Central memory CD8-positive, alpha-beta T cell (primary cell): ENCODE data around the gene BFAR.
A peak's percentile ranks its signal among the peaks of the same experiment; 100 is the strongest.

Experiments used
- ATAC-seq: fragments of 150-1000 bp; cut with Tn5 transposase; replicated peaks from 2 replicates; pipeline ENCODE4 v1.10.0; 2022; ENCODE audit warnings: mild to moderate bottlenecking, moderate FRiP score, moderate number of reproducible peaks; ENCODE audit not compliant: poor library complexity, severe bottlenecking; ENCODE audit errors: extremely low read depth
- DNase-seq, 2 donors: peaks; one replicate each; pipeline ENCODE4 v3.0.0; 2021; ENCODE audit warnings: low spot score in 2 of 2
- H3K27ac Mint-ChIP-seq: one replicate; pipeline ENCODE4 v1.8.0; 2022; ENCODE audit warnings: low read depth, mild to moderate bottlenecking, moderate library complexity, mixed read lengths
- H3K27me3 Mint-ChIP-seq: one replicate; pipeline ENCODE4 v1.8.0; 2022; ENCODE audit warnings: mixed read lengths
- H3K36me3 Mint-ChIP-seq: one replicate; pipeline ENCODE4 v1.8.0; 2022; ENCODE audit warnings: mild to moderate bottlenecking, moderate library complexity, mixed read lengths; ENCODE audit not compliant: insufficient read depth
- H3K4me1 Mint-ChIP-seq: one replicate; pipeline ENCODE4 v1.8.0; 2022; ENCODE audit warnings: mixed read lengths
- H3K4me3 Mint-ChIP-seq: one replicate; pipeline ENCODE4 v1.8.0; 2022; ENCODE audit warnings: mild to moderate bottlenecking, moderate library complexity, mixed read lengths
- H3K9me3 Mint-ChIP-seq: one replicate; pipeline ENCODE4 v1.8.0; 2022; ENCODE audit warnings: mixed read lengths

BFAR gene

GRCh38 chr16:14632693-14633569 lies at the start of gene BFAR:
Gene BFAR (plus strand): TSS chr16:14632951. CDS start chr16:14644347, 11,396 bp downstream.
- ATAC-seq (peak; percentile 75), DNase-seq (peak; percentile 98 to 99)
- H3K36me3 Mint-ChIP-seq, result peaks cover 27% of the 10 kb centered on the region
- H3K27ac Mint-ChIP-seq, result peak within 1 kb of the TSS; percentile 90
- H3K27me3 Mint-ChIP-seq, result no peaks in the 10 kb centered on the region
- H3K4me3 Mint-ChIP-seq, result peak within 1 kb of the TSS; percentile 94
- peaks cover 6% of the 10 kb centered on the region for H3K9me3 Mint-ChIP-seq
- peaks cover 58% of the 10 kb centered on the region for H3K4me1 Mint-ChIP-seq

- Mint-ChIP-seq H3K27me3 (no peaks in the 10 kb centered on the region), H3K4me1 (no peaks in the 10 kb centered on the region), H3K36me3 (peaks cover 54% of the 10 kb centered on the region), H3K9me3 (no peaks in the 10 kb centered on the region), H3K4me3 (no peak overlapping the region), H3K27ac (no peak overlapping the region)
- ATAC-seq (no peak), DNase-seq (no peak)
Measured at GRCh38 chr16:14585287-14585686, 47.5 kb upstream of the BFAR start.

- Mint-ChIP-seq H3K36me3 (peaks cover 54% of the 10 kb centered on the region), H3K27me3 (no peaks in the 10 kb centered on the region), H3K9me3 (no peaks in the 10 kb centered on the region), H3K27ac (no peak overlapping the region), H3K4me3 (no peak overlapping the region), H3K4me1 (no peaks in the 10 kb centered on the region)
- ATAC-seq (no peak), DNase-seq (no peak)
Measured at GRCh38 chr16:14586637-14587305, 46.0 kb upstream of the BFAR start.

- H3K27me3 Mint-ChIP-seq, result no peaks in the 10 kb centered on the region
Measured at GRCh38 chr16:14600164-14600563, 32.6 kb upstream of the BFAR start.

GRCh38 chr16:14602443-14602963 lies 30.2 kb upstream of the BFAR start:
- Mint-ChIP-seq H3K27me3 (no peaks in the 10 kb centered on the region), H3K4me1 (no peaks in the 10 kb centered on the region), H3K36me3 (peaks cover 64% of the 10 kb centered on the region), H3K4me3 (no peak overlapping the region), H3K9me3 (no peaks in the 10 kb centered on the region), H3K27ac (no peak overlapping the region)
- ATAC-seq (no peak), DNase-seq (no peak)

More at GRCh38 chr16:14600164-14600563, 32.6 kb upstream of the BFAR start:
- H3K4me3 Mint-ChIP-seq, result no peak overlapping the region
- DNase-seq (no peak), ATAC-seq (no peak)
- no peak overlapping the region for H3K27ac Mint-ChIP-seq
- peaks cover 5% of the 10 kb centered on the region for H3K4me1 Mint-ChIP-seq
- H3K9me3 Mint-ChIP-seq, result no peaks in the 10 kb centered on the region
- peaks cover 56% of the 10 kb centered on the region for H3K36me3 Mint-ChIP-seq

- Mint-ChIP-seq H3K4me1 (no peaks in the 10 kb centered on the region), H3K27me3 (no peaks in the 10 kb centered on the region), H3K27ac (no peak overlapping the region), H3K4me3 (no peak overlapping the region), H3K9me3 (no peaks in the 10 kb centered on the region), H3K36me3 (peaks cover 59% of the 10 kb centered on the region)
- DNase-seq (no peak), ATAC-seq (no peak)
Measured at GRCh38 chr16:14606102-14606501, 26.6 kb upstream of the BFAR start.

- Mint-ChIP-seq H3K27ac (no peak overlapping the region), H3K27me3 (no peaks in the 10 kb centered on the region), H3K4me3 (no peak overlapping the region), H3K9me3 (no peaks in the 10 kb centered on the region), H3K36me3 (peaks cover 55% of the 10 kb centered on the region), H3K4me1 (no peaks in the 10 kb centered on the region)
- ATAC-seq (no peak), DNase-seq (no peak)
Measured at GRCh38 chr16:14608111-14608566, 24.6 kb upstream of the BFAR start.

- Mint-ChIP-seq H3K36me3 (peaks cover 53% of the 10 kb centered on the region), H3K9me3 (no peaks in the 10 kb centered on the region), H3K4me1 (no peaks in the 10 kb centered on the region), H3K27ac (no peak overlapping the region), H3K27me3 (no peaks in the 10 kb centered on the region), H3K4me3 (no peak overlapping the region)
- DNase-seq (no peak), ATAC-seq (no peak)
Measured at GRCh38 chr16:14608604-14609003, 24.1 kb upstream of the BFAR start.

- no peak overlapping the region for H3K4me3 Mint-ChIP-seq
- no peaks in the 10 kb centered on the region for H3K27me3 Mint-ChIP-seq
- no peaks in the 10 kb centered on the region for H3K9me3 Mint-ChIP-seq
- ATAC-seq (no peak), DNase-seq (no peak)
- H3K4me1 Mint-ChIP-seq, result no peaks in the 10 kb centered on the region
- H3K27ac Mint-ChIP-seq, result no peak overlapping the region
- peaks cover 55% of the 10 kb centered on the region for H3K36me3 Mint-ChIP-seq
Measured at GRCh38 chr16:14609716-14610115, 23.0 kb upstream of the BFAR start.

- no peaks in the 10 kb centered on the region for H3K9me3 Mint-ChIP-seq
- H3K4me3 Mint-ChIP-seq, result no peak overlapping the region
Measured at GRCh38 chr16:14611660-14612059, 21.1 kb upstream of the BFAR start.

GRCh38 chr16:14613991-14614390 lies 18.8 kb upstream of the BFAR start:
- Mint-ChIP-seq H3K4me1 (no peaks in the 10 kb centered on the region), H3K27me3 (no peaks in the 10 kb centered on the region), H3K27ac (no peak overlapping the region), H3K9me3 (no peaks in the 10 kb centered on the region), H3K4me3 (no peak overlapping the region), H3K36me3 (peaks cover 53% of the 10 kb centered on the region)
- no peak for ATAC-seq
- DNase-seq, result no peak

More at GRCh38 chr16:14611660-14612059, 21.1 kb upstream of the BFAR start:
- H3K27ac Mint-ChIP-seq, result no peak overlapping the region
- no peaks in the 10 kb centered on the region for H3K4me1 Mint-ChIP-seq
- no peaks in the 10 kb centered on the region for H3K27me3 Mint-ChIP-seq
- DNase-seq, result no peak
- peaks cover 57% of the 10 kb centered on the region for H3K36me3 Mint-ChIP-seq
- ATAC-seq, result no peak

- H3K27ac Mint-ChIP-seq, result no peak overlapping the region
- peaks cover 4% of the 10 kb centered on the region for H3K4me1 Mint-ChIP-seq
- ATAC-seq (no peak), DNase-seq (no peak)
- no peaks in the 10 kb centered on the region for H3K27me3 Mint-ChIP-seq
- H3K36me3 Mint-ChIP-seq, result peaks cover 51% of the 10 kb centered on the region
- H3K4me3 Mint-ChIP-seq, result no peak overlapping the region
- no peaks in the 10 kb centered on the region for H3K9me3 Mint-ChIP-seq
Measured at GRCh38 chr16:14616280-14616679, 16.5 kb upstream of the BFAR start.
